ENCODE measurements around the gene HLCS. TPM values are rescaled to one million over a fixed set of nuclear protein-coding genes. Genes with fewer than 3 reads are reported as not detected.
A peak's percentile ranks its signal among the peaks of the same experiment; 100 is the strongest.

HLCS gene
- total and polyA plus RNA-seq, 2 of the 4 experiments (the other 2 are of a cell fraction): 10.6 to 21.0 TPM

- no peak overlapping the region for H3K27ac ChIP-seq (ENCODE audit: insufficient read depth, low read length)
- ChIA-PET POLR2A (ENCODE audit: unreplicated experiment) (no interaction called here), CTCF (no interaction called here)
- H2BK20ac ChIP-seq (ENCODE audit: low read depth, low read length): no peak overlapping the region
- DNase-seq (no peak), ATAC-seq (ENCODE audit: low read depth) (no peak)
- no peak overlapping the region for H4K8ac ChIP-seq (ENCODE audit: low read depth in 2 of 2, low read length in 2 of 2)
- H4K91ac ChIP-seq (ENCODE audit: insufficient read depth, low read depth, low read length): no peak overlapping the region
- H2BK15ac ChIP-seq (ENCODE audit: low read depth, low read length): no peak overlapping the region
- H3K79me1 ChIP-seq (ENCODE audit: low read depth in 1 of 2, low read length in 2 of 2): 0 out of 4 replicates have a peak, but pooled peaks cover 0 to 4% of the 10 kb centered on the region in 2 experiments
- no peak overlapping the region for H3K4me3 ChIP-seq (ENCODE audit: insufficient read depth, low read depth, low read length)
- H2AK5ac ChIP-seq (ENCODE audit: low read depth, low read length): no peak overlapping the region
- H3K56ac ChIP-seq (ENCODE audit: extremely low read depth, insufficient read depth, low read length): no peak overlapping the region
- H3K18ac ChIP-seq (ENCODE audit: low read depth, low read length): no peak overlapping the region
- H3K4me1 ChIP-seq (ENCODE audit: control insufficient read depth, insufficient read depth, low read length): no peaks in the 10 kb centered on the region
- H3K4ac ChIP-seq (ENCODE audit: low read depth, low read length): no peak overlapping the region
- 80% methylated on average over 1 of the region's 4 CpGs; no CpG with 5 or more reads in 1 of the 2 experiments for WGBS, 2 experiments (ENCODE audit: extremely low coverage in 2 of 2, insufficient read length in 1 of 2)
- H3K9ac ChIP-seq (ENCODE audit: low read depth, low read length): no peak overlapping the region
- H3K9me3 ChIP-seq (ENCODE audit: control insufficient read depth, insufficient read depth, low read length): no peaks in the 10 kb centered on the region
- H2AFZ ChIP-seq (replicated peaks; ENCODE audit: low read length, poor library complexity): no peak overlapping the region
- H2AK9ac ChIP-seq (replicated peaks; ENCODE audit: low read depth, low read length, poor library complexity): no peak overlapping the region
- intact Hi-C loops (cut with micrococcal nuclease): no loop called here
- H4K5ac ChIP-seq (ENCODE audit: low read depth, low read length): no peak overlapping the region
- no peak overlapping the region for H2BK120ac ChIP-seq (ENCODE audit: low read depth, low read length)
- no TSS peak for BruUV-seq (replicated peaks)
- no peak overlapping the region for H2BK5ac ChIP-seq (ENCODE audit: low read depth, low read length, poor library complexity, severe bottlenecking)
- H4K20me1 ChIP-seq (ENCODE audit: insufficient read depth, low read length): no peaks in the 10 kb centered on the region
- dilution Hi-C loops (cut with HindIII; ENCODE audit: low sequenced_read_pairs, unreplicated experiment): no loop called here
- no peak for TF ChIP-seq POLR2A (IDR thresholded peaks at IDR 0.05; ENCODE audit: low read depth, low read length)
- no peak for TF ChIP-seq FOS (IDR thresholded peaks at IDR 0.05; ENCODE audit: low read depth, low read length)
- TF ChIP-seq CHD1 (IDR thresholded peaks at IDR 0.05; ENCODE audit: low read depth, low read length): no peak
- no peak for TF ChIP-seq RCOR1 (IDR thresholded peaks at IDR 0.05; ENCODE audit: insufficient replicate concordance, low read length)
- peak; percentile 84 for TF ChIP-seq MAFK (IDR thresholded peaks at IDR 0.05; ENCODE audit: low read depth, low read length)
- TF ChIP-seq USF2 (IDR thresholded peaks at IDR 0.05; ENCODE audit: low read depth, low read length): no peak
- no peak overlapping the region for H3K4me2 ChIP-seq (ENCODE audit: low read depth, low read length)
- H3K36me3 ChIP-seq (ENCODE audit: control insufficient read depth, insufficient read depth, low read length): no peaks in the 10 kb centered on the region
- no peaks in the 10 kb centered on the region for H3K27me3 ChIP-seq (ENCODE audit: control insufficient read depth, insufficient read depth, low read length)
- no peak overlapping the region for H3K23ac ChIP-seq (ENCODE audit: low read depth, low read length)
- in situ Hi-C loops (cut with MboI; ENCODE audit: low sequenced_read_pairs): no loop called here
- 0 out of 2 replicates have a peak, but pooled peaks cover 5% of the 10 kb centered on the region for H3K9me1 ChIP-seq (ENCODE audit: insufficient read depth, low read length)
- H3K14ac ChIP-seq (replicated peaks; ENCODE audit: low read depth, low read length): no peak overlapping the region
These were observed 151.2 kb downstream of the HLCS start for GRCh38 chr21:36815284-36815683.

All from IMR-90 (cell line).